ENCODE measurements around the gene TRNT1. TPM values are rescaled to one million over a fixed set of nuclear protein-coding genes. Genes with fewer than 3 reads are reported as not detected.

Gene TRNT1
- total RNA-seq, 1 experiment from 2014 or later: 39.7 TPM

- H3K9me3 Mint-ChIP-seq (ENCODE audit: unreplicated experiment): no peaks in the 10 kb centered on the region
- intact Hi-C loops (cut with micrococcal nuclease): no loop called here
Measured at GRCh38 chr3:3134750-3135448, 8.2 kb downstream of the TRNT1 start.

GRCh38 chr3:3137526-3137925 is 10.8 kb downstream of the TRNT1 start:
- H3K4me1 Mint-ChIP-seq (ENCODE audit: insufficient read depth, unreplicated experiment): peaks cover 11% of the 10 kb centered on the region
- no peak overlapping the region for H3K4me3 Mint-ChIP-seq (ENCODE audit: unreplicated experiment)
- BruUV-seq (replicated peaks): no TSS peak
- ChIA-PET CTCF (no interaction called here), POLR2A (no interaction called here)
- H3K36me3 Mint-ChIP-seq (ENCODE audit: insufficient read depth, unreplicated experiment): peaks cover 63% of the 10 kb centered on the region
- DNase-seq (ENCODE audit: unreplicated experiment): no peak
- TF ChIP-seq CTCF (IDR thresholded peaks at IDR 0.05; ENCODE audit: unreplicated experiment): no peak
- intact Hi-C loops (cut with micrococcal nuclease): no loop called here
- peak overlapping the region; percentile 14 for H3K27ac Mint-ChIP-seq (ENCODE audit: low read depth, unreplicated experiment)
- H3K9me3 Mint-ChIP-seq (ENCODE audit: unreplicated experiment): no peaks in the 10 kb centered on the region
- no peaks in the 10 kb centered on the region for H3K27me3 Mint-ChIP-seq (ENCODE audit: insufficient read depth, unreplicated experiment)

More at GRCh38 chr3:3134750-3135448, 8.2 kb downstream of the TRNT1 start:
- Mint-ChIP-seq H3K27me3 (ENCODE audit: insufficient read depth, unreplicated experiment) (no peaks in the 10 kb centered on the region), H3K36me3 (ENCODE audit: insufficient read depth, unreplicated experiment) (peaks cover 52% of the 10 kb centered on the region), H3K27ac (ENCODE audit: low read depth, unreplicated experiment) (peak overlapping the region; percentile 25), H3K4me1 (ENCODE audit: insufficient read depth, unreplicated experiment) (peaks cover 11% of the 10 kb centered on the region), H3K4me3 (ENCODE audit: unreplicated experiment) (no peak overlapping the region)
- CTCF ChIA-PET: no interaction called here
- no peak for TF ChIP-seq CTCF (IDR thresholded peaks at IDR 0.05; ENCODE audit: unreplicated experiment)
- DNase-seq (ENCODE audit: unreplicated experiment): no peak
- no TSS peak for BruUV-seq (replicated peaks)
- POLR2A ChIA-PET: interaction anchor here (0.6 to 1.5 kb wide), 2 partner anchors 9 to 1951 kb away, joined by 3 to 4 read pairs; no protein-coding TSS in a partner anchor

- no peak for DNase-seq (ENCODE audit: unreplicated experiment)
- Mint-ChIP-seq H3K9me3 (ENCODE audit: unreplicated experiment) (no peaks in the 10 kb centered on the region), H3K4me1 (ENCODE audit: insufficient read depth, unreplicated experiment) (no peaks in the 10 kb centered on the region), H3K36me3 (ENCODE audit: insufficient read depth, unreplicated experiment) (peaks cover 98% of the 10 kb centered on the region), H3K27ac (ENCODE audit: low read depth, unreplicated experiment) (no peak overlapping the region), H3K27me3 (ENCODE audit: insufficient read depth, unreplicated experiment) (no peaks in the 10 kb centered on the region), H3K4me3 (ENCODE audit: unreplicated experiment) (no peak overlapping the region)
- ChIA-PET CTCF (no interaction called here), POLR2A (interaction anchor here (0.6 to 1.6 kb wide), 5 partner anchors 8 to 1089 kb away, joined by 3 to 7 read pairs (median 3); no protein-coding TSS in a partner anchor)
- no peak for TF ChIP-seq CTCF (IDR thresholded peaks at IDR 0.05; ENCODE audit: unreplicated experiment)
- intact Hi-C loops (cut with micrococcal nuclease): no loop called here
- no TSS peak for BruUV-seq (replicated peaks)
Measured at GRCh38 chr3:3141939-3142338, 15.2 kb downstream of the TRNT1 start.

GRCh38 chr3:3145831-3146230 is 19.1 kb downstream of the TRNT1 start:
- no peak for DNase-seq (ENCODE audit: unreplicated experiment)
- no peak overlapping the region for H3K4me3 Mint-ChIP-seq (ENCODE audit: unreplicated experiment)
- BruUV-seq (replicated peaks): no TSS peak
- H3K9me3 Mint-ChIP-seq (ENCODE audit: unreplicated experiment): no peaks in the 10 kb centered on the region
- H3K27me3 Mint-ChIP-seq (ENCODE audit: insufficient read depth, unreplicated experiment): no peaks in the 10 kb centered on the region
- H3K36me3 Mint-ChIP-seq (ENCODE audit: insufficient read depth, unreplicated experiment): peaks cover 98% of the 10 kb centered on the region
- intact Hi-C loops (cut with micrococcal nuclease): no loop called here
- H3K27ac Mint-ChIP-seq (ENCODE audit: low read depth, unreplicated experiment): peak overlapping the region; percentile 6
- CTCF ChIA-PET: interaction anchor here (0.9 to 2.0 kb wide), 2 partner anchors 18 to 26 kb away, joined by 3 to 6 read pairs; no protein-coding TSS in a partner anchor
- H3K4me1 Mint-ChIP-seq (ENCODE audit: insufficient read depth, unreplicated experiment): no peaks in the 10 kb centered on the region
- TF ChIP-seq CTCF (IDR thresholded peaks at IDR 0.05; ENCODE audit: unreplicated experiment): no peak
- POLR2A ChIA-PET: interaction anchor here (2.2 kb wide), 1 partner anchor 8 kb away, joined by 10 read pairs; no protein-coding TSS in a partner anchor

All from MCF 10A (cell line).